Measurements from ENCODE around the gene RASL11A. TPM values are rescaled to one million over a fixed set of nuclear protein-coding genes. Genes with fewer than 3 reads are reported as not detected.
A peak's percentile ranks its signal among the peaks of the same experiment; 100 is the strongest.

RASL11A gene
- total and polyA plus RNA-seq, 12 donors, result 3.4 to 28.4 (median 9.2) TPM

DNA sequence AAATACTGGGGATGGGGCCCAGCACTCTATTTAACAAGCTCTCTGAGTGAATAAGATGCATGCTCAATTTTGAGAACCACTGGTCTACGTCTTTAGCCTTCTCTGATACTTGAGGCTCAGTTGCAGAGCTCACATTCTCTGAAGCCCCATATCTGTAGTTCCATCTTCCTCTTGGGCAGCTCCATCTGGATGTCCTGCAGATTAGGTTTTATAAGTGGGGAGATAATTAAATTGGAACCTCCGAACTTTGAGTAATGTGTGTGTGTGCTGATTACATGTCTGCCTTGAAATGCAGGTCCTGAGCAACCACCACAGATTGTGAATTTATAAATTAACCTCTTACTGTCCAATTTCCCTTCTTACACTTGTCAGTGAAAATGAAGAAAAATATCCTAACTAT, 7.2 kb upstream of the RASL11A start:
- TF ChIP-seq, protein P1, sequence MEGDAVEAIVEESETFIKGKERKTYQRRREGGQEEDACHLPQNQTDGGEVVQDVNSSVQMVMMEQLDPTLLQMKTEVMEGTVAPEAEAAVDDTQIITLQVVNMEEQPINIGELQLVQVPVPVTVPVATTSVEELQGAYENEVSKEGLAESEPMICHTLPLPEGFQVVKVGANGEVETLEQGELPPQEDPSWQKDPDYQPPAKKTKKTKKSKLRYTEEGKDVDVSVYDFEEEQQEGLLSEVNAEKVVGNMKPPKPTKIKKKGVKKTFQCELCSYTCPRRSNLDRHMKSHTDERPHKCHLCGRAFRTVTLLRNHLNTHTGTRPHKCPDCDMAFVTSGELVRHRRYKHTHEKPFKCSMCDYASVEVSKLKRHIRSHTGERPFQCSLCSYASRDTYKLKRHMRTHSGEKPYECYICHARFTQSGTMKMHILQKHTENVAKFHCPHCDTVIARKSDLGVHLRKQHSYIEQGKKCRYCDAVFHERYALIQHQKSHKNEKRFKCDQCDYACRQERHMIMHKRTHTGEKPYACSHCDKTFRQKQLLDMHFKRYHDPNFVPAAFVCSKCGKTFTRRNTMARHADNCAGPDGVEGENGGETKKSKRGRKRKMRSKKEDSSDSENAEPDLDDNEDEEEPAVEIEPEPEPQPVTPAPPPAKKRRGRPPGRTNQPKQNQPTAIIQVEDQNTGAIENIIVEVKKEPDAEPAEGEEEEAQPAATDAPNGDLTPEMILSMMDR (IDR thresholded peaks at IDR 0.05), result no peak
- no peak for TF ChIP-seq POLR2A (IDR thresholded peaks at IDR 0.05)
- 37 to 61% (median 51%) methylated on average over 2 of the region's 2 CpGs for WGBS, 4 donors
- intact Hi-C loops (cut with DNase I), result no loop called here
- DNase-seq, result no peak
- Histone ChIP-seq H3K36me3 (replicated peaks in 1 of 2) (peaks cover 0 to 4% of the 10 kb centered on the region in 2 donors), H3K27me3 (no peaks in the 10 kb centered on the region), H3K27ac (peak overlapping the region in 1 of 5 donors; percentile 18), H3K4me1 (replicated peaks in 1 of 2) (peaks cover 0 to 36% of the 10 kb centered on the region in 2 donors), H3K9me3 (replicated peaks in 1 of 3) (no peaks in the 10 kb centered on the region), H3K4me3 (no peak overlapping the region)

DNA sequence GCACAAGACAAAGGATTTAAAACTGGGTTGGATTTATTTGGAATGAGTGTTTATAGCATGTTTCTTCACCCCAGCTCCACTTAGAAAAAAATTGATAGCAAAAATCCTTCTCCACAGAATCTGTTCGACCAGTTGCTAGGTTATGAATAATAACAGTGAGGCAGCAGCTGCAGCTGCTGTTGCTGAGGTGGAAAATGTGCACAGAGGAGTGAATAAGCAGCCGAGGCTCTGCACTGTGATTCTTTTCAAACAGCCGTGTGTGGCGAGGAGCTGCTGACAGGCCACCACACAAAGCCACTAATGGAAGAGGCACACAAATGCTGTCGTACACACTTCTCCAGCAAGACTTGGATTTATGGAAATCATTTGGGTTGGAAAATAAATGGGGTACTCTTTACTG, 6.4 kb upstream of the RASL11A start:
- WGBS, 4 donors, result 34 to 38% (median 37%) methylated on average over 5 of the region's 5 CpGs
- no peak overlapping the region for H3K4me3 ChIP-seq
- intact Hi-C loops (cut with DNase I), result no loop called here
- H3K36me3 ChIP-seq (replicated peaks in 1 of 2), result no peaks in the 10 kb centered on the region
- TF ChIP-seq POLR2A (IDR thresholded peaks at IDR 0.05), result no peak
- TF ChIP-seq, protein P1 (IDR thresholded peaks at IDR 0.05), result no peak
- peak in 5 of 7 donors; percentile 37 to 80 (median 51) for DNase-seq
- peaks cover 0 to 36% of the 10 kb centered on the region in 2 donors for H3K4me1 ChIP-seq (replicated peaks in 1 of 2)
- H3K27me3 ChIP-seq, result no peaks in the 10 kb centered on the region
- no peaks in the 10 kb centered on the region for H3K9me3 ChIP-seq (replicated peaks in 1 of 3)
- peak overlapping the region in 4 of 5 donors; percentile 18 to 43 (median 22) for H3K27ac ChIP-seq

DNA sequence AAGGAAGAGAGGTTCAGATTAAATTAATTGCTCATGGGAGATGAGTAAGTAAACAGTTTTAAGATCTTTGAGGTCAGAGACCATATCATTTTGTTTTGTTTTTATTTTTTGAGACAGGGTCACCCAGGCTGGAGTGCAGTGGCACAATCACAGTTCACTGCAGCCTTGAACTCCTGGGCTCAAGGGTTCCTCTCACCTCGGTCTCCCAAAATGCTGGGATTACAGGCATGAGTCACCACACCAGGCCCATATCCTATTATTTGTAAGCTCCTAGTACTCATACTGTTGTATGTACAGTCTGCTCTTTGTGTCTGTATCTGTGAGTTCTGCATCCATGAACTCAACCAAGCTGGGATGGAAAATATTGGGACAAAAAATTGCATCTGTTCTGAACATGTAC, 6.0 kb upstream of the RASL11A start:
- peak in 4 of 7 donors; percentile 24 to 65 (median 40) for DNase-seq
- intact Hi-C loops (cut with DNase I), result no loop called here
- Histone ChIP-seq H3K4me3 (no peak overlapping the region), H3K9me3 (replicated peaks in 1 of 3) (no peaks in the 10 kb centered on the region), H3K27me3 (no peaks in the 10 kb centered on the region), H3K36me3 (replicated peaks in 1 of 2) (no peaks in the 10 kb centered on the region), H3K27ac (peak overlapping the region in 4 of 5 donors; percentile 18 to 43 (median 22)), H3K4me1 (replicated peaks in 1 of 2) (peaks cover 0 to 36% of the 10 kb centered on the region in 2 donors)
- TF ChIP-seq, protein P1 (IDR thresholded peaks at IDR 0.05), result no peak
- 15 to 43% (median 32%) methylated on average over 1 of the region's 1 CpG for WGBS, 4 donors

DNA sequence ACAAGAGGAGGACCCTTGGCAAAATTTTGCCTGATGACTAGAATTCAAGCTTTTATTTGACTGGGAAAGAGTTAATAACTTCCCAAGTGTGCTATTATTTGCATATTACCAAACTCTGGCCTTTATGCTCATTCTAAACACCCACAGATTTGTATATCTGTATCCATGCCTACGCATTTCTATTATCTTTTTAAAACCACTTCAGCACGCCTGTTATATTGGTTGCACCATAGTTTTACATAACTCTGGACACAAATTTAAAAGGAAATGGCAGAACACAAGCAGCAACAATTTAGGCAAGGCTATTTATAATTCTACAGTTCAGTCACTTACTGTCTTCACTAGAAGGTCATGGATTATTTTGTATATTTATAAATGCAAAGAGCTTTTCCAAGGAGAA, 3.7 kb upstream of the RASL11A start:
- DNase-seq, result no peak
- Histone ChIP-seq H3K9me3 (replicated peaks in 1 of 3) (no peaks in the 10 kb centered on the region), H3K36me3 (replicated peaks in 1 of 2) (no peaks in the 10 kb centered on the region), H3K4me1 (replicated peaks in 1 of 2) (peaks cover 7 to 29% of the 10 kb centered on the region in 2 donors), H3K27me3 (no peaks in the 10 kb centered on the region), H3K4me3 (no peak overlapping the region), H3K27ac (no peak overlapping the region)
- intact Hi-C loops (cut with DNase I), result no loop called here
- WGBS, 4 donors, result 61 to 73% (median 70%) methylated on average over 2 of the region's 2 CpGs
- no peak for TF ChIP-seq POLR2A (IDR thresholded peaks at IDR 0.05)
- TF ChIP-seq, protein P1 (IDR thresholded peaks at IDR 0.05), result no peak

All from adrenal gland (tissue), 12 donors.